HG03558 (cell line): Measurements from ENCODE around the gene AFAP1L2.
"Not testable (repeated sequence)": the region's sequence is repeated elsewhere in the genome, so short reads cannot be mapped to it uniquely, and the experiment has no call there.

Experiments
- ATAC-seq: cut with Tn5 transposase; IDR thresholded peaks from one replicate; pipeline ENCODE4 v1.9.1; 2021; ENCODE audit warnings: moderate number of reproducible peaks; ENCODE audit not compliant: unreplicated experiment; ENCODE audit errors: extremely low read depth

Gene AFAP1L2

GRCh38 chr10:114367351-114368056 is 36.8 kb downstream of the AFAP1L2 start:
- no peak for ATAC-seq

- ATAC-seq, result no peak
Measured at GRCh38 chr10:114364726-114365125, 39.6 kb downstream of the AFAP1L2 start.

- ATAC-seq, result no peak
Measured at GRCh38 chr10:114363745-114364454, 40.4 kb downstream of the AFAP1L2 start.

GRCh38 chr10:114362826-114363355 is 41.4 kb downstream of the AFAP1L2 start:
- ATAC-seq, result no peak

- no peak for ATAC-seq
Measured at GRCh38 chr10:114359953-114360345, 44.4 kb downstream of the AFAP1L2 start.

GRCh38 chr10:114359041-114359952 is 45.0 kb downstream of the AFAP1L2 start:
- no peak for ATAC-seq

GRCh38 chr10:114357515-114357996 is 46.7 kb downstream of the AFAP1L2 start:
- no peak for ATAC-seq

- ATAC-seq, result no peak
Measured at GRCh38 chr10:114356751-114357514, 47.4 kb downstream of the AFAP1L2 start.

GRCh38 chr10:114356126-114356525 is 48.2 kb downstream of the AFAP1L2 start:
- ATAC-seq, result no peak

GRCh38 chr10:114353383-114353782 is 50.9 kb downstream of the AFAP1L2 start:
- no peak for ATAC-seq

GRCh38 chr10:114352653-114353298 is 51.5 kb downstream of the AFAP1L2 start:
- ATAC-seq, result no peak

- no peak for ATAC-seq
Measured at GRCh38 chr10:114350751-114351150, 53.6 kb downstream of the AFAP1L2 start.

GRCh38 chr10:114349522-114350215 is 54.6 kb downstream of the AFAP1L2 start:
- no peak for ATAC-seq

GRCh38 chr10:114349071-114349470 is 55.2 kb downstream of the AFAP1L2 start:
- ATAC-seq, result not testable (repeated sequence)

GRCh38 chr10:114347791-114348190 is 56.5 kb downstream of the AFAP1L2 start:
- no peak for ATAC-seq

GRCh38 chr10:114347241-114347640 is 57.1 kb downstream of the AFAP1L2 start:
- no peak for ATAC-seq

GRCh38 chr10:114346176-114347031 is 57.9 kb downstream of the AFAP1L2 start:
- no peak for ATAC-seq

GRCh38 chr10:114345701-114346100 is 58.6 kb downstream of the AFAP1L2 start:
- no peak for ATAC-seq
